ENCODE results near the gene GLT1D1. TPM values are rescaled to one million over a fixed set of nuclear protein-coding genes. Genes with fewer than 3 reads are reported as not detected.

Gene GLT1D1
- total RNA-seq, 1 donor from 2014 or later, result 0.22 TPM

- intact Hi-C loops (cut with micrococcal nuclease), result no loop called here
Measured at GRCh38 chr12:128959901-128960300, 106.6 kb downstream of the GLT1D1 start.

- intact Hi-C loops (cut with micrococcal nuclease), result no loop called here
Measured at GRCh38 chr12:128961308-128961902, 108.1 kb downstream of the GLT1D1 start.

- intact Hi-C loops (cut with micrococcal nuclease), result no loop called here
Measured at GRCh38 chr12:128961957-128962356, 108.7 kb downstream of the GLT1D1 start.

GRCh38 chr12:128966203-128966810 is 113.0 kb downstream of the GLT1D1 start:
- intact Hi-C loops (cut with micrococcal nuclease), result no loop called here

- intact Hi-C loops (cut with micrococcal nuclease), result loop anchor here (1.0 kb wide), 1 partner anchor 943 kb away; no protein-coding TSS in a partner anchor
Measured at GRCh38 chr12:128968668-128969067, 115.4 kb downstream of the GLT1D1 start.

GRCh38 chr12:128969480-128970055 is 116.3 kb downstream of the GLT1D1 start:
- intact Hi-C loops (cut with micrococcal nuclease), result loop anchor here (1.0 kb wide), 1 partner anchor 942 kb away; no protein-coding TSS in a partner anchor

- intact Hi-C loops (cut with micrococcal nuclease), result no loop called here
Measured at GRCh38 chr12:128970110-128970509, 116.8 kb downstream of the GLT1D1 start.

- intact Hi-C loops (cut with micrococcal nuclease), result no loop called here
Measured at GRCh38 chr12:128970941-128971340, 117.7 kb downstream of the GLT1D1 start.

GRCh38 chr12:128971802-128972201 is 118.5 kb downstream of the GLT1D1 start:
- intact Hi-C loops (cut with micrococcal nuclease), result no loop called here

- intact Hi-C loops (cut with micrococcal nuclease), result no loop called here
Measured at GRCh38 chr12:128973883-128974681, 120.8 kb downstream of the GLT1D1 start.

- intact Hi-C loops (cut with micrococcal nuclease), result no loop called here
Measured at GRCh38 chr12:128974881-128975280, 121.6 kb downstream of the GLT1D1 start.

- intact Hi-C loops (cut with micrococcal nuclease), result no loop called here
Measured at GRCh38 chr12:128976120-128976738, 123.0 kb downstream of the GLT1D1 start.

GRCh38 chr12:128977441-128977840 is 124.2 kb downstream of the GLT1D1 start:
- intact Hi-C loops (cut with micrococcal nuclease), result no loop called here

- intact Hi-C loops (cut with micrococcal nuclease), result no loop called here
Measured at GRCh38 chr12:128978067-128978466, 124.8 kb downstream of the GLT1D1 start.

- intact Hi-C loops (cut with micrococcal nuclease), result no loop called here
Measured at GRCh38 chr12:128980623-128981022, 127.3 kb downstream of the GLT1D1 start.

GRCh38 chr12:128981971-128982533 is 128.8 kb downstream of the GLT1D1 start:
- intact Hi-C loops (cut with micrococcal nuclease), result no loop called here

GRCh38 chr12:128982933-128983332 is 129.7 kb downstream of the GLT1D1 start:
- intact Hi-C loops (cut with micrococcal nuclease), result no loop called here

GRCh38 chr12:128983371-128983770 is 130.1 kb downstream of the GLT1D1 start:
- intact Hi-C loops (cut with micrococcal nuclease), result no loop called here

- intact Hi-C loops (cut with micrococcal nuclease), result no loop called here
Measured at GRCh38 chr12:128986957-128987356, 133.7 kb downstream of the GLT1D1 start.

GRCh38 chr12:128989287-128989686 is 136.0 kb downstream of the GLT1D1 start:
- intact Hi-C loops (cut with micrococcal nuclease), result no loop called here

- intact Hi-C loops (cut with micrococcal nuclease), result no loop called here
Measured at GRCh38 chr12:128991716-128992115, 138.4 kb downstream of the GLT1D1 start.
